ENCODE results near the gene LRRC8D.

GRCh38 chr1:89842567-89843272, 21.9 kb downstream of the LRRC8D start:
- TF ChIP-seq, protein P1, sequence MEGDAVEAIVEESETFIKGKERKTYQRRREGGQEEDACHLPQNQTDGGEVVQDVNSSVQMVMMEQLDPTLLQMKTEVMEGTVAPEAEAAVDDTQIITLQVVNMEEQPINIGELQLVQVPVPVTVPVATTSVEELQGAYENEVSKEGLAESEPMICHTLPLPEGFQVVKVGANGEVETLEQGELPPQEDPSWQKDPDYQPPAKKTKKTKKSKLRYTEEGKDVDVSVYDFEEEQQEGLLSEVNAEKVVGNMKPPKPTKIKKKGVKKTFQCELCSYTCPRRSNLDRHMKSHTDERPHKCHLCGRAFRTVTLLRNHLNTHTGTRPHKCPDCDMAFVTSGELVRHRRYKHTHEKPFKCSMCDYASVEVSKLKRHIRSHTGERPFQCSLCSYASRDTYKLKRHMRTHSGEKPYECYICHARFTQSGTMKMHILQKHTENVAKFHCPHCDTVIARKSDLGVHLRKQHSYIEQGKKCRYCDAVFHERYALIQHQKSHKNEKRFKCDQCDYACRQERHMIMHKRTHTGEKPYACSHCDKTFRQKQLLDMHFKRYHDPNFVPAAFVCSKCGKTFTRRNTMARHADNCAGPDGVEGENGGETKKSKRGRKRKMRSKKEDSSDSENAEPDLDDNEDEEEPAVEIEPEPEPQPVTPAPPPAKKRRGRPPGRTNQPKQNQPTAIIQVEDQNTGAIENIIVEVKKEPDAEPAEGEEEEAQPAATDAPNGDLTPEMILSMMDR (IDR thresholded peaks at IDR 0.05), result no peak
- TF ChIP-seq POLR2AphosphoS5 (IDR thresholded peaks at IDR 0.05; ENCODE audit: low read depth, low read length) (no peak), SIN3A (IDR thresholded peaks at IDR 0.05; ENCODE audit: borderline replicate concordance, insufficient read depth, low read depth, low read length) (no peak)
- TF ChIP-seq, protein P2, sequence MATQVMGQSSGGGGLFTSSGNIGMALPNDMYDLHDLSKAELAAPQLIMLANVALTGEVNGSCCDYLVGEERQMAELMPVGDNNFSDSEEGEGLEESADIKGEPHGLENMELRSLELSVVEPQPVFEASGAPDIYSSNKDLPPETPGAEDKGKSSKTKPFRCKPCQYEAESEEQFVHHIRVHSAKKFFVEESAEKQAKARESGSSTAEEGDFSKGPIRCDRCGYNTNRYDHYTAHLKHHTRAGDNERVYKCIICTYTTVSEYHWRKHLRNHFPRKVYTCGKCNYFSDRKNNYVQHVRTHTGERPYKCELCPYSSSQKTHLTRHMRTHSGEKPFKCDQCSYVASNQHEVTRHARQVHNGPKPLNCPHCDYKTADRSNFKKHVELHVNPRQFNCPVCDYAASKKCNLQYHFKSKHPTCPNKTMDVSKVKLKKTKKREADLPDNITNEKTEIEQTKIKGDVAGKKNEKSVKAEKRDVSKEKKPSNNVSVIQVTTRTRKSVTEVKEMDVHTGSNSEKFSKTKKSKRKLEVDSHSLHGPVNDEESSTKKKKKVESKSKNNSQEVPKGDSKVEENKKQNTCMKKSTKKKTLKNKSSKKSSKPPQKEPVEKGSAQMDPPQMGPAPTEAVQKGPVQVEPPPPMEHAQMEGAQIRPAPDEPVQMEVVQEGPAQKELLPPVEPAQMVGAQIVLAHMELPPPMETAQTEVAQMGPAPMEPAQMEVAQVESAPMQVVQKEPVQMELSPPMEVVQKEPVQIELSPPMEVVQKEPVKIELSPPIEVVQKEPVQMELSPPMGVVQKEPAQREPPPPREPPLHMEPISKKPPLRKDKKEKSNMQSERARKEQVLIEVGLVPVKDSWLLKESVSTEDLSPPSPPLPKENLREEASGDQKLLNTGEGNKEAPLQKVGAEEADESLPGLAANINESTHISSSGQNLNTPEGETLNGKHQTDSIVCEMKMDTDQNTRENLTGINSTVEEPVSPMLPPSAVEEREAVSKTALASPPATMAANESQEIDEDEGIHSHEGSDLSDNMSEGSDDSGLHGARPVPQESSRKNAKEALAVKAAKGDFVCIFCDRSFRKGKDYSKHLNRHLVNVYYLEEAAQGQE (IDR thresholded peaks at IDR 0.05; ENCODE audit: insufficient read depth in 1 of 2, low read depth in 2 of 2, low read length in 1 of 2), result no peak

Data from Panc1 (cell line).